ENCODE results near the gene NPAS1. TPM values are rescaled to one million over a fixed set of nuclear protein-coding genes. Genes with fewer than 3 reads are reported as not detected.

NPAS1 gene
- total and polyA plus RNA-seq, 2 of the 8 experiments (the other 6 are each of a cell fraction or from before 2014, with no cell fraction given), result 9.9 to 13.9 TPM

DNA sequence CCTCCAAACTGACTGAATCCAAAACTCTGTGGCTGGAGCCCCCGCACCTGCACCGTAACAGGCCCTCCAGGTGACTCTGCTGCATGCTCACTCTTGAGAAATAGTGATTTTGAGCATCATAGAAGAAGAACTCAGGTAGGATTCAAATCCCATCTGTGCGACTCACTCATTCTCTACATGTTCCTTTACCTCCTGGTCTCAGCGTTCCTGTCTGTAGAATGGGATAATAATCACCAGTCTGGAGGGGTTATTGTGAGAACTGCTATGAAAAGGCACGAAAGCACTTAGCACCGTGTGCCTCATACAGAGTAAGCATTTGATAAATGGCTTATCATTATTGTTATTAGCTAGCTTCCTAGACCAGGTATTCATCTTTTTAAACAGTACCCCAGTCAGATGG is 36.5 kb upstream of the NPAS1 start:
- Histone ChIP-seq H3K14ac (ENCODE audit: insufficient read length) (no peak overlapping the region), H2AK5ac (ENCODE audit: low read depth, low read length) (no peak overlapping the region), H3K4me1 (replicated peaks in 1 of 4; ENCODE audit: control insufficient read depth in 3 of 4, insufficient read depth in 4 of 4, low read length in 3 of 4) (peaks cover 3 to 9% (median 5%) of the 10 kb centered on the region in 4 experiments), H3K27ac (ENCODE audit: low read depth, low read length) (no peak overlapping the region), H2BK12ac (ENCODE audit: low read depth, low read length) (no peak overlapping the region), H2AFZ (ENCODE audit: low read length) (no peak overlapping the region), H3K4me2 (ENCODE audit: insufficient read depth in 1 of 2, low read depth in 2 of 2, low read length in 2 of 2) (no peak overlapping the region), H3K23me2 (ENCODE audit: low read depth, low read length) (peaks cover 8% of the 10 kb centered on the region; the same call in 1 of the 2 replicates), H2BK15ac (ENCODE audit: low read length) (no peak overlapping the region), H4K5ac (ENCODE audit: insufficient read length, low read depth, low read length) (no peak overlapping the region), H3K23ac (ENCODE audit: insufficient read length) (no peak overlapping the region), H3K4ac (replicated peaks; ENCODE audit: insufficient read length, low read depth, low read length) (no peak overlapping the region), H3K4me3 (ENCODE audit: extremely low read depth in 1 of 4, insufficient read depth in 2 of 4, low read depth in 3 of 4, low read length in 4 of 4) (no peak overlapping the region), H3K9ac (replicated peaks in 1 of 4; ENCODE audit: extremely low read depth in 1 of 4, low read depth in 3 of 4, low read length in 3 of 4) (no peak overlapping the region), H2BK5ac (ENCODE audit: low read depth, low read length) (no peak overlapping the region), H3K79me2 (ENCODE audit: control insufficient read depth in 1 of 2, insufficient read depth in 2 of 2, low read length in 2 of 2) (no peaks in the 10 kb centered on the region), H3K18ac (ENCODE audit: extremely low read depth, low read length) (no peak overlapping the region), H3K27me3 (replicated peaks in 1 of 4; ENCODE audit: control insufficient read depth in 3 of 4, extremely low read depth in 1 of 4, insufficient read depth in 3 of 4, low read length in 3 of 4) (no peaks in the 10 kb centered on the region), H3K36me3 (ENCODE audit: control insufficient read depth in 2 of 4, insufficient read depth in 4 of 4, low read length in 3 of 4) (no peaks in the 10 kb centered on the region), H2BK120ac (replicated peaks; ENCODE audit: low read depth, low read length) (no peak overlapping the region), H3K9me3 (ENCODE audit: insufficient read depth in 2 of 2, low read depth in 1 of 2, low read length in 1 of 2) (no peaks in the 10 kb centered on the region), H3K79me1 (ENCODE audit: low read depth, low read length) (peaks cover 14% of the 10 kb centered on the region), H4K20me1 (replicated peaks in 1 of 2; ENCODE audit: control insufficient read depth in 1 of 2, insufficient read depth in 2 of 2, low read length in 2 of 2) (peaks cover 3 to 16% of the 10 kb centered on the region in 2 experiments), H2BK20ac (ENCODE audit: low read length) (no peak overlapping the region), H4K8ac (ENCODE audit: extremely low read depth, insufficient read depth, low read length) (no peak overlapping the region), H3K56ac (replicated peaks; ENCODE audit: insufficient read length, low read depth, low read length) (no peak overlapping the region), H4K91ac (replicated peaks; ENCODE audit: insufficient read length, low read length) (no peak overlapping the region)
- DNase-seq (ENCODE audit: low read depth in 1 of 2, low spot score in 2 of 2) (no peak), FAIRE-seq (no peak)
- ChIA-PET POLR2A (ENCODE audit: partially characterized antibody) (interaction anchor here (0.9 to 1.9 kb wide), 2 partner anchors 115 to 195 kb away, joined by 3 to 4 read pairs; partner anchors contain the start of gene SLC1A5), CTCF (ENCODE audit: partially characterized antibody) (interaction anchor here (1.2 to 1.3 kb wide), 3 partner anchors 10 to 56 kb away, joined by 3 to 6 read pairs (median 4); no protein-coding TSS in a partner anchor)
- WGBS, 2 experiments (ENCODE audit: extremely low coverage in 1 of 2, insufficient coverage in 1 of 2, insufficient read length in 1 of 2, insufficient replicate concordance in 2 of 2, low coverage in 1 of 2, low lambda C conversion rate in 2 of 2, missing lambda C conversion rate in 1 of 2), result 97% methylated on average over 6 of the region's 6 CpGs; no CpG with 5 or more reads in 1 of the 2 experiments
- no peak for TF ChIP-seq BCL11A (IDR thresholded peaks at IDR 0.05; ENCODE audit: low read depth in 2 of 2, low read length in 2 of 2)
- no peak for TF ChIP-seq SP1 (IDR thresholded peaks at IDR 0.05; ENCODE audit: low read depth, low read length)
- TF ChIP-seq KDM1A (IDR thresholded peaks at IDR 0.05; ENCODE audit: borderline replicate concordance, low read length), result no peak
- TF ChIP-seq BACH1 (IDR thresholded peaks at IDR 0.05; ENCODE audit: low read length), result no peak
